HL-60 (cell line): ENCODE measurements around the gene PDE11A.

Experiments
- CTCF ChIP-seq: IDR thresholded peaks from one replicate; pipeline ENCODE4 v1.5.1; 2011; ENCODE audit warnings: low read length, control low read depth, inconsistent platforms; ENCODE audit not compliant: insufficient read depth
- POLR2AphosphoS5 ChIP-seq: IDR thresholded peaks from 2 replicates; pipeline ENCODE4 v1.6.1; 2012; ENCODE audit warnings: low read depth
- REST ChIP-seq: IDR thresholded peaks from 2 replicates; pipeline ENCODE4 v1.6.1; 2012; ENCODE audit warnings: low read depth; ENCODE audit not compliant: insufficient replicate concordance
- SPI1 ChIP-seq: IDR thresholded peaks from 2 replicates; pipeline ENCODE4 v1.6.1; 2012; ENCODE audit warnings: low read depth, mild to moderate bottlenecking, borderline replicate concordance

GRCh38 chr2:178074123-178075005 is 1.8 kb upstream of the PDE11A start:
- TF ChIP-seq CTCF (no peak), SPI1 (no peak), POLR2AphosphoS5 (no peak), REST (no peak)
